H9 (cell line): ENCODE data around the gene TLX1. TPM values are rescaled to one million over a fixed set of nuclear protein-coding genes. Genes with fewer than 3 reads are reported as not detected.

Source experiments
- DNase-seq: peaks from one replicate; pipeline ENCODE4 v3.0.0-alpha.2; 2017
- H2AFZ ChIP-seq: one replicate; pipeline ENCODE4 v1.6.1; 2013; ENCODE audit warnings: mild to moderate bottlenecking, low read length, control low read depth, moderate library complexity
- H2AK5ac ChIP-seq: 2 replicates; pipeline ENCODE4 v1.6.1; 2013; ENCODE audit warnings: low read length, control low read depth, mixed read lengths; ENCODE audit not compliant: insufficient read length
- H2BK120ac ChIP-seq: one replicate; pipeline ENCODE4 v1.6.1; 2013; ENCODE audit warnings: low read depth, mild to moderate bottlenecking, low read length, control low read depth, inconsistent platforms; ENCODE audit not compliant: poor library complexity, severe bottlenecking
- H2BK12ac ChIP-seq: 2 replicates; pipeline ENCODE4 v1.6.1; 2013; ENCODE audit warnings: low read length, control low read depth, mixed read lengths, low read depth; ENCODE audit not compliant: insufficient read length
- H2BK15ac ChIP-seq: 2 replicates; pipeline ENCODE4 v1.6.1; 2013; ENCODE audit warnings: low read depth, low read length, control low read depth
- H2BK20ac ChIP-seq: one replicate; pipeline ENCODE4 v1.6.1; 2013; ENCODE audit warnings: low read depth, mild to moderate bottlenecking, low read length, control low read depth, inconsistent platforms; ENCODE audit not compliant: poor library complexity, severe bottlenecking
- H2BK5ac ChIP-seq: 2 replicates; pipeline ENCODE4 v1.6.1; 2013; ENCODE audit warnings: low read length, control low read depth, mixed read lengths; ENCODE audit not compliant: insufficient read length
- H3K14ac ChIP-seq: 2 replicates; pipeline ENCODE4 v1.6.1; 2013; ENCODE audit warnings: low read length, control low read depth; ENCODE audit not compliant: insufficient read depth
- H3K18ac ChIP-seq: 2 replicates; pipeline ENCODE4 v1.6.1; 2013; ENCODE audit warnings: low read depth, mild to moderate bottlenecking, mixed read lengths, low read length, control low read depth; ENCODE audit not compliant: insufficient read length
- H3K23ac ChIP-seq: 2 replicates; pipeline ENCODE4 v1.6.1; 2013; ENCODE audit warnings: low read length, control low read depth, mixed read lengths, low read depth; ENCODE audit not compliant: insufficient read length
- H3K23me2 ChIP-seq: 2 replicates; pipeline ENCODE4 v1.6.1; 2013; ENCODE audit warnings: low read depth, mild to moderate bottlenecking, mixed read lengths, low read length, control low read depth; ENCODE audit not compliant: insufficient read length, poor library complexity, severe bottlenecking
- H3K27ac ChIP-seq: 2 replicates; pipeline ENCODE4 v1.5.1; 2013; ENCODE audit warnings: low read length, control low read depth, mixed read lengths, low read depth; ENCODE audit not compliant: insufficient read length
- H3K27me3 ChIP-seq: 2 replicates; pipeline ENCODE4 v1.6.1; 2013; ENCODE audit warnings: low read length, control low read depth, inconsistent platforms; ENCODE audit not compliant: insufficient read depth
- H3K4ac ChIP-seq: 2 replicates; pipeline ENCODE4 v1.6.1; 2013; ENCODE audit warnings: low read depth, mild to moderate bottlenecking, control low read depth, inconsistent platforms, low read length, moderate library complexity
- H3K4me1 ChIP-seq: 2 replicates; pipeline ENCODE4 v1.6.1; 2013; ENCODE audit warnings: low read length, control low read depth, inconsistent platforms; ENCODE audit not compliant: insufficient read depth
- H3K4me2 ChIP-seq: 2 replicates; pipeline ENCODE4 v1.6.1; 2013; ENCODE audit warnings: low read length, control low read depth, mixed read lengths; ENCODE audit not compliant: insufficient read length, insufficient read depth
- H3K56ac ChIP-seq: 2 replicates; pipeline ENCODE4 v1.6.1; 2013; ENCODE audit warnings: low read depth, mild to moderate bottlenecking, mixed read lengths, low read length, control low read depth; ENCODE audit not compliant: insufficient read length
- H3K79me1 ChIP-seq: 2 replicates; pipeline ENCODE4 v1.6.1; 2013; ENCODE audit warnings: low read depth, mild to moderate bottlenecking, moderate library complexity, low read length, control low read depth, inconsistent platforms; ENCODE audit not compliant: insufficient read depth, poor library complexity, severe bottlenecking
- H3K79me2 ChIP-seq: 2 replicates; pipeline ENCODE4 v1.6.1; 2013; ENCODE audit warnings: low read length, control low read depth, inconsistent platforms; ENCODE audit not compliant: insufficient read depth
- H3K9ac ChIP-seq: 2 replicates; pipeline ENCODE4 v1.6.1; 2013; ENCODE audit warnings: low read length, control low read depth, mixed read lengths; ENCODE audit not compliant: insufficient read length; ENCODE audit errors: extremely low read depth
- H3K9me3 ChIP-seq: one replicate; pipeline ENCODE4 v1.6.1; 2013; ENCODE audit warnings: low read depth, low read length, inconsistent platforms; ENCODE audit not compliant: control insufficient read depth
- H3T11ph ChIP-seq: one replicate; pipeline ENCODE4 v1.6.1; 2013; ENCODE audit warnings: mild to moderate bottlenecking, low read length, control low read depth, inconsistent platforms
- H4K20me1 ChIP-seq: one replicate; pipeline ENCODE4 v1.6.1; 2013; ENCODE audit not compliant: control insufficient read depth, insufficient read length, insufficient read depth
- H4K5ac ChIP-seq: 2 replicates; pipeline ENCODE4 v1.6.1; 2013; ENCODE audit warnings: low read depth, mild to moderate bottlenecking, mixed read lengths, low read length, control low read depth; ENCODE audit not compliant: insufficient read length
- H4K8ac ChIP-seq: replicated peaks from 2 replicates; pipeline ENCODE4 v1.6.1; 2013; ENCODE audit warnings: low read length, control low read depth, mixed read lengths, low read depth; ENCODE audit not compliant: insufficient read length
- H4K91ac ChIP-seq: 2 replicates; pipeline ENCODE4 v1.6.1; 2013; ENCODE audit warnings: low read depth, mild to moderate bottlenecking, moderate library complexity, mixed read lengths, low read length, control low read depth; ENCODE audit not compliant: insufficient read length
- H3K27ac Mint-ChIP-seq, 3 experiments: 2 replicates in 2 of 3; 3 replicates in 1 of 3; pipeline ENCODE4 v1.8.0; 2020 to 2021; ENCODE audit warnings: mixed read lengths in 3 of 3, mild to moderate bottlenecking in 1 of 3, moderate library complexity in 1 of 3
- H3K27me3 Mint-ChIP-seq: 2 replicates; pipeline ENCODE4 v1.8.0; 2021; ENCODE audit warnings: low read depth, mild to moderate bottlenecking, moderate library complexity, mixed read lengths
- H3K36me3 Mint-ChIP-seq, 3 experiments: 2 replicates in 2 of 3; 3 replicates in 1 of 3; pipeline ENCODE4 v1.8.0; 2020 to 2021; ENCODE audit warnings: low read depth in 3 of 3, mixed read lengths in 3 of 3; ENCODE audit not compliant: insufficient read depth in 1 of 3
- H3K4me1 Mint-ChIP-seq, 2 experiments: 2 replicates each; pipeline ENCODE4 v1.8.0; 2020; ENCODE audit warnings: mixed read lengths in 2 of 2
- H3K4me3 Mint-ChIP-seq, 2 experiments: 2 replicates in 1 of 2; 3 replicates in 1 of 2; pipeline ENCODE4 v1.8.0; 2020 to 2021; ENCODE audit warnings: mild to moderate bottlenecking in 2 of 2, mixed read lengths in 2 of 2, moderate library complexity in 1 of 2
- H3K9me3 Mint-ChIP-seq, 2 experiments: 2 replicates in 1 of 2; 3 replicates in 1 of 2; pipeline ENCODE4 v1.8.0; 2020; ENCODE audit warnings: mild to moderate bottlenecking in 2 of 2, mixed read lengths in 2 of 2, moderate library complexity in 1 of 2
- WGBS: extraction: QIAGEN DNeasy Blood & Tissue Kit; methylation state at CpG from one replicate; pipeline ENCODE4 v1.1.7; 2013; ENCODE audit warnings: missing lambda C conversion rate, low lambda C conversion rate, mixed read lengths; ENCODE audit not compliant: insufficient read length; ENCODE audit errors: extremely low coverage; 5-methylcytosine and 5-hydroxymethylcytosine counted together
- total RNA-seq: library from RNA; stranded (reverse); gene quantifications from 2 replicates; pipeline ENCODE4 v1.2.1, GENCODE V29; 2021
- TF ChIP-seq, protein P1 (sequence below): fragments of 200-600 bp; sonication (generic); conservative IDR thresholded peaks from 3 replicates; pipeline ENCODE4 v1.8.0; 2021; ENCODE audit warnings: antibody characterized with exemption, mild to moderate bottlenecking

TLX1 gene
- total RNA-seq, 1 experiment from 2014 or later: not detected

- Histone ChIP-seq H2BK15ac (no peak overlapping the region), H2BK120ac (no peak overlapping the region), H3K14ac (no peak overlapping the region), H3K79me2 (no peaks in the 10 kb centered on the region), H4K20me1 (no peaks in the 10 kb centered on the region), H3K9ac (no peak overlapping the region), H4K91ac (no peak overlapping the region), H2BK5ac (no peak overlapping the region), H3K56ac (no peak overlapping the region), H3K4ac (no peak overlapping the region), H3K23ac (no peak overlapping the region), H3K27me3 (no peaks in the 10 kb centered on the region; the same call in 1 of the 2 replicates), H2BK20ac (no peak overlapping the region), H3K79me1 (no peaks in the 10 kb centered on the region), H4K8ac (no peak overlapping the region), H4K5ac (no peak overlapping the region), H2BK12ac (no peak overlapping the region), H3K23me2 (no peaks in the 10 kb centered on the region), H3K18ac (no peak overlapping the region), H3T11ph (no peak overlapping the region), H2AK5ac (no peak overlapping the region), H3K4me1 (no peaks in the 10 kb centered on the region), H3K9me3 (no peaks in the 10 kb centered on the region), H3K27ac (no peak overlapping the region), H3K4me2 (no peak overlapping the region), H2AFZ (no peak overlapping the region)
- TF ChIP-seq, protein P1, sequence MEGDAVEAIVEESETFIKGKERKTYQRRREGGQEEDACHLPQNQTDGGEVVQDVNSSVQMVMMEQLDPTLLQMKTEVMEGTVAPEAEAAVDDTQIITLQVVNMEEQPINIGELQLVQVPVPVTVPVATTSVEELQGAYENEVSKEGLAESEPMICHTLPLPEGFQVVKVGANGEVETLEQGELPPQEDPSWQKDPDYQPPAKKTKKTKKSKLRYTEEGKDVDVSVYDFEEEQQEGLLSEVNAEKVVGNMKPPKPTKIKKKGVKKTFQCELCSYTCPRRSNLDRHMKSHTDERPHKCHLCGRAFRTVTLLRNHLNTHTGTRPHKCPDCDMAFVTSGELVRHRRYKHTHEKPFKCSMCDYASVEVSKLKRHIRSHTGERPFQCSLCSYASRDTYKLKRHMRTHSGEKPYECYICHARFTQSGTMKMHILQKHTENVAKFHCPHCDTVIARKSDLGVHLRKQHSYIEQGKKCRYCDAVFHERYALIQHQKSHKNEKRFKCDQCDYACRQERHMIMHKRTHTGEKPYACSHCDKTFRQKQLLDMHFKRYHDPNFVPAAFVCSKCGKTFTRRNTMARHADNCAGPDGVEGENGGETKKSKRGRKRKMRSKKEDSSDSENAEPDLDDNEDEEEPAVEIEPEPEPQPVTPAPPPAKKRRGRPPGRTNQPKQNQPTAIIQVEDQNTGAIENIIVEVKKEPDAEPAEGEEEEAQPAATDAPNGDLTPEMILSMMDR: no peak
- H3K36me3 Mint-ChIP-seq: no peaks in the 10 kb centered on the region
- H3K4me1 Mint-ChIP-seq: peaks cover 11 to 12% of the 10 kb centered on the region in 2 experiments
- peaks cover 72% of the 10 kb centered on the region for H3K27me3 Mint-ChIP-seq
- WGBS: no CpG with 5 or more reads among the region's 3 CpGs
- no peak overlapping the region for H3K27ac Mint-ChIP-seq
- H3K4me3 Mint-ChIP-seq: no peak overlapping the region
- no peak for DNase-seq
- H3K9me3 Mint-ChIP-seq: no peaks in the 10 kb centered on the region; a peak in 2 of 5 replicates
Observed at GRCh38 chr10:101165736-101166135, 34.6 kb downstream of the TLX1 start.
